Amygdala (tissue), 56 donors: Measurements from ENCODE around the gene HSD3B7.
A peak's percentile ranks its signal among the peaks of the same experiment; 100 is the strongest.
"Not testable (repeated sequence)": the region's sequence is repeated elsewhere in the genome, so short reads cannot be mapped to it uniquely, and the experiment has no call there.

Experiments used
- DNase-seq, 56 donors: peaks; one replicate each; lab custom pipeline; 2025; lab: John Stamatoyannopoulos, UW

The HSD3B7 gene

GRCh38 chr16:31017756-31018155 is 32.7 kb downstream of the HSD3B7 start:
- DNase-seq, result not testable (repeated sequence)

DNA sequence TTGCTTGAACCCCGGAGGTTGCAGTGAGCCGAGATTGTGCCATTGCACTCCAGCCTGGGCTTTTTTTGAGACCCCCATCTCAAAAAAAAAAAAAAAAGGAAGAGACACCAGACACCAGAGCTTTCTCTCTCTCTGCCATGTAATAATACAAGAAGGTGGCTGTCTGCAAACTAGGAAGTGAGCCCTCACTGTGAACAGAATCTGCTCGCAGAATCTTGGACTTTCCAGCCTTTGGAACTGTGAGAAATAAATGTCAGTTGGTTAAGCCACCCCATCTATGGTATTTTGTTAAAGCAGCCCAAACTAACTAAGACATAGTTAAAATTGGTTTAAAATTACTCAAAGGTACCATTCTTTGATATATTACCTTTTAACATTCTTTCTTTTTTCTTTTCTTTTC is 35.5 kb downstream of the HSD3B7 start:
- DNase-seq, result no peak

DNA sequence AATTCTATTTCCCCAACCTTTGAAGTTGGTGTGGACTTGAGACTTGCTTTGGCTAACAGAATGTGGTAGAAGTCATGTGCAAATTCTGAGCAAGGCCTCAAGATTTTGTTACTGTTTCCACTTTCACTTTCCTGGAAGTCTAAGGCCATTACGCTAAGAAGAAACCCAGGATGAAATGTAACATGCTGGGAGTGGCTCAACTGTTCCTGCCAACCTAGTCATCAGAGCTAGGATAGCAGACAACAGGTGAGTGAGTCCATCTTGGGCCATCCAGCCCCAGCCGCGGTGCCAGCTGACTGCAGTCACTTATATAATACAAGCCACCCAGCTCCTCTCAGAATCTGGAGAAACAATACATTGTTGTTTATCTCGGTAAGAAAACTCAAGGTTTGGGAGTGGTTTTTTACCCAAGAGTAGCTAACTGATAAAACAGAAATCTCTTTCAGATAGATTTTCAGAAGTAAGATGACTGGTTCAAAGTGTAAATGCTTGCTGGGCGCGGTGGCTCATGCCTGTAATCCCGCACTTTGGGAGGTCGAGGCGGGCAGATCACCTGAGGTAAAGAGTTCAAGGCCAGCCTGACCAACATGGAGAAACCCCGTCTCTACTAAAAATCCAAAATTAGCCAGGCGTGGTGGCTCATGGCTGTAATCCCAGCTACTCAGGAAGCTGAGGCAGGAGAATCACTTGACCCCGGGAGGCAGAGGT is 37.7 kb downstream of the HSD3B7 start:
- no peak for DNase-seq

DNA sequence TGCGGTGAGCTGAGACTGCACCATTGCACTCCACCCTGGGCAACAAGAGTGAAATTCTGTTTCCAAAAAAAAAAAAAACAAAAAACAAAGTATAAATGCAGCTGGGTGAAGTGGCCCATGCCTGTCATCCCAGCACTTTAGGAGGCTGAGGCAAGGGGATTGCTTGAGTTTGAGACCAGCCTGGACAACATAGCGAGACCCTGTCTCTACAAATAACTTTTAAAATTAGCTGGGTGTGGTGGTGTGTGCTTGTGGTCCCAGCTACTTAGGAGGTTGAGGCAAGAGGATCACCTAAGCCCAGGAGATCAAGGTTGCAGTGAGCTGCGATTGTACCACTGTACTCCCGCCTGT is 38.2 kb downstream of the HSD3B7 start:
- DNase-seq, result no peak

DNA sequence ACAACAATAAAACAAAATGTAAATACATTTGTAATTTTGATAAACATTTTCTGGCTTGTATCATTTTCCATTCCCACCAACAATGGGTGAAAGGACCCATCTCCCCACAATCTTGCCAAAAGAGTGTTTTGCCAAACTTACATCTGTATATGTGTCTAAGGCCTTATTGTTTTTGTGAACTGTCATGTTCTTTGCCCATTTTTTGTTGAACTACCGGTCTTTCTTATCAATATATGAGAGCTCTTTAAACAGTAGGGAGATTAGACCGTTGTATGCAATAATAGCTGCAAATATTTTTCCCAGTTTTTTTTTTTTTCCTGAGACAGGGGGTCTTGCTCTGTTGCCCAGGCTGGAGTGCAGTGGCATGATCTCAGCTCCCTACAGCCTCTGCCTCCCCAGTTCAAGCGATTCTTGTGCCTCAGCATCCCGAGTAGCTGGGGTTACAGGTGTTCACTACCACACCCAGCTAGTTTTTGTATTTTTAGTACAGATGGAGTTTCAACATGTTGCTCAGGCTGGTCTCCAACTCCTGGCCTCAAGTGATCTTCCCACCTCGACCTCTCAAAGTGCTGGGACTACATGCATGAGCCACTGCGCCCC is 38.7 kb downstream of the HSD3B7 start:
- DNase-seq, result no peak

DNA sequence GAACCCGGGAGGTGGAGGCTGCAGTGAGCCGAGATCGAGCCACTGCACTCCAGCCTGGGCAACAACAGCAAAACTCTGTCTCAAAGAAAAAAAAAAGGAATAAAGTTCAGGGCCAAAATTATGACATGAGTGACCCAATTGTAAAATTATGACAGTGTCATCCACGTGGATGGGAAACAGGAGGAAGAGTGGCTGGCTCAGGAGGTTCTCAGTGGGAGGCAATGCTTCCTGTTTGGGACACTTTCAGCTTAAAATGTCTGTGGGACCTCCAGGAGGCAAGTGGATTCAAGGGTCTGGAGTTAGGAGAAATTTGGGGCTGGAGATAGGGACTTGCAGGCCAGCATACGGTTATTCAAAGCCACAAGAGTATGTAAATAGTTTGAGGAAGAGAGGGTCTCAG is 40.3 kb downstream of the HSD3B7 start:
- no peak for DNase-seq

GRCh38 chr16:31029272-31029671 is 44.3 kb downstream of the HSD3B7 start:
- DNase-seq, result no peak

GRCh38 chr16:31031276-31031675 is 46.3 kb downstream of the HSD3B7 start:
- no peak for DNase-seq

DNA sequence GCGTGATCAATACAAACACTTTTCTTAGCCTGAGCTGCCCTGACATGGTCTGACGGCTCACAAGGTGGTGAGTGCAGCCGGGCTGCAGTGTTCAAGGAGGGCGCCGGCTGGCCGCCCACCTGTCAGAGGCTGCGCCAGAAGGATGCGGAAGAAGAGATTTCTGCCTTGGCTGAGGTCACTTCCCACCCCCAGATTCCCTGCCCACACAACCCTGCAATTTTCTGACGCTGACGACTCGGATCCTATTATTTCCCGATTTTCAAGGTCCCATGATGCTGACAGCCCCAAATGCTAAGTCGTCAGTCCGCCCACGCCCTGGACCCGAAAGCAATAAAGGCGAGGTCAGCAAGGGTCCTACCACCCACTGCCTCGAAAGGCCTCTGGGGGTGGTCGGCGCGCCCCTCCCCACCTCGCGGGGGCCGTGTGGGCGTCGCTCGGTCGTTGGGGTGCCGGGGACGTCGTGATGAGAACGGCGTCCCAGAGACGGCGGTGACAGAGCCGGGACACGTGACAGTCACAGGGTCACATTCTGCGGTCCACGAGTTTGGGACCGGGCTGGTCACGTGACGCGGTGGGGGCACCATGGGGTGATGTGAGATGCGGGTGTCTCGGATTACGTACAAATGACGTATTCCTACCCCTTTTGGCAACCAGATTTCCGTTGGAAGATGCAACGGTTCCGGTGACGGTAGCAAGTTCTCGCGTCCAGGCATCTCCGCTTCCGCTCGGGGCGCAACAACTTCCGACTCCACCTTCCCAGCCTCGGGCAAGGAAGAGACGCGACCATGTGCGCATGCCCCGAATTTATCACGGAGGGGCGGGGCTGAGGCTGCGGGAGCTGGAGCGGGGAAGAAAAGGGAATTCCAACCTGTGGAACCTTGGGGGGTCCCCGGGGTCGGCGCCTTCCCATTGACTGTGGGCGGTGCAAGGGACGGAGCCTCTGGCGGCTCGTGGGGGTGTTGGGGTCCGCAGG is 48.0 kb downstream of the HSD3B7 start, which contains the start of gene STX4:
Gene STX4, plus strand, starts transcription at position 823 of the 973 bp plus-strand sequence. CDS start 248 bp downstream, outside the sequence.
- peak; percentile 89 to 100 (median 96) for DNase-seq

DNA sequence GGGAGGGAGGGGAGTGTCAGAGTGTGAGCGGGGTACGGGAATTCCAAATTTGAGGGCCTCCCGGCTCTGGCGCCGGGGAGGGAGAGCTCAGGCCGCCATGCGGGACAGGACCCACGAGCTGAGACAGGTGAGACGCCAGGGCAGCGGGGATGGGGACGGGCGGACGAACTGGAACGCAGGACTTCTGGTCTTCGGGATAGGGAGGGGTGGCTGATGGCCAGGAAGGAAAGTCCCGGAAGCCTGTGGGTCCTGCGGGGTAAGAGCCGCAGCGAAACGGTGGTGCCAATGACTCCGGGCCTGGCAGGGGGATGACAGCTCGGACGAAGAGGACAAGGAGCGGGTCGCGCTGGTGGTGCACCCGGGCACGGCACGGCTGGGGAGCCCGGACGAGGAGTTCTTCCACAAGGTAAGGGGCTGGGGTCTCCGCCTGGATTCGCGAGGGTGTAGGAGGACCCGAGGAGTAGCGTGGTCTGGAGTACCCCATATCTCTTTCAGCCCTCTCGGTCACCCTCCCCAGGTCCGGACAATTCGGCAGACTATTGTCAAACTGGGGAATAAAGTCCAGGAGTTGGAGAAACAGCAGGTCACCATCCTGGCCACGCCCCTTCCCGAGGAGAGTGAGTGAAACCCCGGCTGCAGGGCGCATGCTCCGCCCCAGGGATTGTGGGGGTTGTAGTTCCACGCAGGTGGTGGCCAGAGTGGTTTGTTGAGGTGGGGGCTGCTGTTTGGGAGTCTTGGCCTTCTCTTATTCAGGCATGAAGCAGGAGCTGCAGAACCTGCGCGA is 48.9 kb downstream of the HSD3B7 start:
- DNase-seq, result peak; percentile 9 to 91 (median 78)

DNA sequence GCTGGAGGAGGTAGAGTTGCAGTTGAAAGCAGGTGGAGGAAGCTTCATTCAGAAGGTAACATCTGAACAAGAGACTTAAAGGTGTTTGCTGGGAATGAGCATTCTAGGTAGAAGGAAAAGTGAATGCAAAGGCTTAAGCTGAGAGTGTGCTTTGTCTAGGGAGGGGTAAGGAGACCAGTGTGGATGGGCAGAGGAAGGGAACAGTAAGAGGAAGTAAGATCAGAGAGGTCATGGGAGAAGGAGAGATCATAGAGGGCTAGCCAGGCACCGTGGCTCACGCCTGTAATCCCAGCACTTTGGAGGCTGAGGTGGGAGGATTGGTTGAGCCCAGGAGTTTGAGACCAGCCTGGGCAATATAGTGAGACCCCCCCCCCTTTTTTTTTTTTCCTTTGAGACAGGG is 51.7 kb downstream of the HSD3B7 start:
- DNase-seq, result no peak
